Right cardiac atrium (tissue), 5 donors: ENCODE data around the gene UQCRQ. TPM values are rescaled to one million over a fixed set of nuclear protein-coding genes. Genes with fewer than 3 reads are reported as not detected.

Source experiments
- ATAC-seq, 2 donors: fragments of 200-7000 bp; cut with Tn5 transposase; one replicate each; pipeline versions ENCODE4 v1.8.0 to v1.9.1; 2020; ENCODE audit warnings: moderate library complexity in 2 of 2, mild to moderate bottlenecking in 1 of 2
- DNase-seq, 3 donors: peaks; one replicate each; pipeline ENCODE4 v3.0.0-alpha.2; 2020
- H3K27ac ChIP-seq: one replicate; pipeline ENCODE4 v1.5.1; 2013; ENCODE audit warnings: mild to moderate bottlenecking, low read length, control low read depth, moderate library complexity
- H3K27me3 ChIP-seq: one replicate; pipeline ENCODE4 v1.6.1; 2013; ENCODE audit not compliant: control insufficient read depth, insufficient read depth
- H3K4me1 ChIP-seq: one replicate; pipeline ENCODE4 v1.6.1; 2013; ENCODE audit warnings: low read length; ENCODE audit not compliant: control insufficient read depth, insufficient read depth
- H3K4me3 ChIP-seq: one replicate; pipeline ENCODE4 v1.5.1; 2013; ENCODE audit warnings: low read length, control low read depth
- H3K9me3 ChIP-seq: one replicate; pipeline ENCODE4 v1.6.1; 2013; ENCODE audit warnings: low read length; ENCODE audit not compliant: control insufficient read depth
- WGBS: extraction: QIAGEN DNeasy Blood & Tissue Kit; methylation state at CpG from one replicate; pipeline ENCODE4 v1.1.7; 2013; 5-methylcytosine and 5-hydroxymethylcytosine counted together
- intact Hi-C, 4 donors: fragments of 100-400 bp; cut with DNase I; formaldehyde crosslinking; loops; one replicate each; pipeline versions ENCODE4 v1.11.0 to v1.14.0; 2022 to 2023
- polyA plus RNA-seq: library from polyadenylated mRNA; stranded (reverse); fragments of 200-250 nt; gene quantifications from one replicate; pipeline ENCODE4 v1.2.3, GENCODE V29; 2013
- total RNA-seq, 4 donors: library from RNA; stranded (reverse); fragmentation: NEBNext Ultra II Directional; extraction: Animal tissue kit (Norgen Biotek cat#: 25700); gene quantifications; one replicate each; pipeline ENCODE4 v1.2.1, GENCODE V29; 2021
- donor health status: healthy with polysubstance abuse.
- donor health status: DM: no; HTN: yes; CAD: no.
- donor health status: DM: no; HTN: no; CAD: no.
- donor health status: DM: no; HTN: yes; CAD: no; lungs with severe emphysema.
- donor health status: DM: yes; HTN: yes; CAD: no.

UQCRQ gene
- total and polyA plus RNA-seq, 5 donors, result 978 to 1,317 (median 1,065) TPM

DNA sequence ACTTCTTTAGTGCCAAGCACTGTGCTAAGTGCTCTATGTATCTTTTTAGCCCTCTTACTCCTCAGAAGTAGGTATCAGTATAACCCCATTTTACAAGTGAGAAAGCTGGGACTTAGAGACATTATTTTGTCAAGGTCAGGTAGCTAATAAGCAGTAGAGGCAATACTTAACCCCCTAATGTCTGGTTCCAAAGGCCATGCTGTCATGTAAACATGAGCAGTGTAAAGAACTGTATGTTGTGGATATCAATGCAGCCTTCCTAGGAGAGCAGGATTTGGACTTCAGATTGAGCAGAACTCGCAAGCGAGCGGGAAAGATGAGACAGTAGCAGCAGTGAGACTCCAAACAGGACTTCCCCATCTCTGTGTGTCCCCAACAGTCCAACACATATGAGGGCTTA lies 32.4 kb upstream of the UQCRQ start:
- no peak for ATAC-seq
- Histone ChIP-seq H3K4me3 (no peak overlapping the region), H3K4me1 (no peaks in the 10 kb centered on the region), H3K9me3 (no peaks in the 10 kb centered on the region), H3K27ac (no peak overlapping the region), H3K27me3 (no peaks in the 10 kb centered on the region)
- intact Hi-C loops, result loop anchor here in 1 of 4 donors (5.0 kb wide), 1 partner anchor 48 kb away; no protein-coding TSS in a partner anchor
- DNase-seq, result no peak
- 95% methylated on average over 3 of the region's 3 CpGs for WGBS

DNA sequence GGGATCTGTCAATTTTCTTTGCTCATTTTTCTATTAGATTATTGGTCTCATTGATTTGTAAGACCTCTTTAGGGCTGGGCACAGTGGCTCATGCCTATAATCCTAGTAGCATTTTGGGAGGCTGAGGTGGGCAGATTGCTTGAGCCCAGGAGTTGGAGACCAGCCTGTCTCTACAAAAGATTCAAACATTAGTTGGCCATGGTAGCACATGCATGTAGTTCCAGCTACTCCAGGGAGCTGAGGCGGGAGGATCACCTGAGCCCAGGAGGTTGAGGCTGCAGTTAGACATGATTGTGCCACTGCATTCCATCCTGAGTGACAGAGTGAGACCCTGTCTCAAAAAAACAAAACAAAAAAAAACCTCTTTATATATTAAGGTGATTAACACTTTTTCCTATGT lies 29.6 kb upstream of the UQCRQ start:
- H3K4me3 ChIP-seq, result no peak overlapping the region
- ATAC-seq, result no peak
- H3K27ac ChIP-seq, result no peak overlapping the region
- no peaks in the 10 kb centered on the region for H3K27me3 ChIP-seq
- no peaks in the 10 kb centered on the region for H3K4me1 ChIP-seq
- no peak for DNase-seq
- intact Hi-C loops, result no loop called here
- 98% methylated on average over 1 of the region's 1 CpG for WGBS
- no peaks in the 10 kb centered on the region for H3K9me3 ChIP-seq

DNA sequence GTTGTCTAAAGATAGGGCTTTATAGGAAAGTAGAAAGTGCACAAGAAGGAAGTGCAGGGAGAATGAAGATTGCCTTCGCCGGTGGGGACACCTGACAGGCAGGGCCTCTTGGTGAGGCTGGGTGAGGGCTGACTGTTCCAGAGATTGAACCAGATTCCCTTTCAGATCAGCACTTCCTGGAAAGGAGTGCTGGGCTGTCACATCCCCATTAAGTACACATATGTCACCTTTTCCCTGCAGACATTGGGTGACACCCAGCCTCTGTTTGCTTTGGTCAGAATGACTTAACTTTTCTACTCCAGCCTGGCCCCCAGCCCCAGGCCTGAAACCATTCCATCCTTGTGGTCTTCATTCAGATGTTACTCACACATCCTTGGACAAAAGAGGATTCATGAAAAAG lies 28.6 kb upstream of the UQCRQ start:
- Histone ChIP-seq H3K9me3 (no peaks in the 10 kb centered on the region), H3K4me3 (no peak overlapping the region), H3K27me3 (no peaks in the 10 kb centered on the region), H3K4me1 (no peaks in the 10 kb centered on the region), H3K27ac (no peak overlapping the region)
- no peak for ATAC-seq
- 77% methylated on average over 2 of the region's 2 CpGs for WGBS
- intact Hi-C loops, result no loop called here
- no peak for DNase-seq

DNA sequence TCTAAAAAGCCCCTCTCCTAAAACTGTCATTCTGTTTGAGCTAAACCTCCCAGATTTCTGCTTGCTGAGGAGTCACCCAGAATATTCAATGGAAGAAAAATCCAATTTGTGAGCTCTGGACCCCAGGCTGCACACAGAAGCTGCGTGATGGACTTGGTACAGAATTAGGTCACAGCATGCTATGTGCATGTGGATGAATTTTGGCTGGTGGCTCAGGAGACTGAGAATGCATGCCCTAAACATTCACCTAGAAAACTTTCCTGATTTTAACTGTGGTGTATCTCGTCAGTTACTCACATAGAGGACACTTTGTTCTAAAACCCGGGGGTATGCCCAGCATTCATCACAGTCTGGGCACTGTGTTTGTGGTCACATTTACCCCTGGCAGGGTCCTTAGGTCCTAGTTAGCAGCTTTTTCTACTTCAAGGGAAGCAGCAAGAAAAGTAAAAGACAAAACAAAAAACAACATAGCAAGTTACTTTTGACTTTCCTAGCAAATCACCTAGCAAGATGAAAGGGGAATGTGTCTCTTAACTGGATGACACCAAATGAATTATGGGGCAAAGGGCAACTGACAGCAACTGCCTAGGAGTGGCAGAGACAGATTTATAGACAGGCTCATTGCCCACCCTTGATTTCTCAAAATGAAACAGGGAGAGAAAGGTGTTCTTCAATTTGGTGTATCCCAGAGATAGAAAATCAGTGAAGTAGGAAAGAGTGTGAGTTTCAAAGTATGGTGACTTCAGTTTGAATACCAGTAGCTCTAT lies 27.7 kb upstream of the UQCRQ start:
- H3K4me1 ChIP-seq, result no peaks in the 10 kb centered on the region
- 87% methylated on average over 3 of the region's 3 CpGs for WGBS
- ATAC-seq, result no peak
- DNase-seq, result no peak
- intact Hi-C loops, result no loop called here
- H3K27me3 ChIP-seq, result no peaks in the 10 kb centered on the region
- H3K4me3 ChIP-seq, result no peak overlapping the region
- H3K27ac ChIP-seq, result no peak overlapping the region
- H3K9me3 ChIP-seq, result no peaks in the 10 kb centered on the region

DNA sequence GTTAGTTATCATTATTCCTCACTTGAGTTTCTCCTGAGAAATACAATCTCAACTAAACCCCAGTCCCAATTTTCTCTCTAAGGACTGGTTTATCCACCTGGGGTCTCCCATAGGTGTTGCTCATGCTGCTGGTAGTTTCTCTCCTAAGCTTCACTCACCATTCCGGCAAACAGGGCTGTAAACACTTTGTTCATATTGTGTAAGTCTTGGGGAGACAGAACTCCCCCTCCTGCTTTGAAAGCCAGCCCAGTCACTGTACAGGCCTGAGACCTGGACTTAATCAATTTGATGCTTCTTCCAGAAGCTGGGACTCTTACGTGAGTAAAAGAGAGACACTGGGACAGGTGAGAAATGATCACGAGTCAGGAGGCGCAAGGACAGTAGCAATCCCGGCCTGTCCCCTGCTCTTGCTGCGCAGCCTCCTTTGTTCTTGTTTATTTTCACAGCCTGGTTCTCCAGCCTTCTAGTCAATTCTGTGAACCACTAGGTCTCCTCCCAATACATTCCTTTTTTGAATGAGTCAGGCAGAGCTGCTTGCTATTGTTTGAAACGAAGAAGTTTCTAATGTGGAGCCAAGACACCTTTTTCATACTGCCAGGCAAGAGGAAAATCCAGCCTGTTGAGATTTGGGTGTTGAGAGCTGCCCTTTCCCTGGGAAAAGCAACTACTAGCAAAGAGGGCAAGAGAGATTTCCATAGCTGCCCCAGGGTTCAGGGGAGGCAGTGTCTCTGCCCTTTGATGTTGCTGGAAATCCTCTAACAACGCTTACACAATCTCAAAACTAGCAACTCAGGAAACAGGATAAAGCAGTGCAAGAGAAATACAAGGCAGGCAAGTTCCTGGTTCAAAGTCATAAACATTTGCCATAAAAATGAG lies 26.8 kb upstream of the UQCRQ start:
- Histone ChIP-seq H3K4me3 (no peak overlapping the region), H3K27ac (peak overlapping the region; percentile 78), H3K4me1 (no peaks in the 10 kb centered on the region), H3K27me3 (no peaks in the 10 kb centered on the region), H3K9me3 (no peaks in the 10 kb centered on the region)
- 72% methylated on average over 8 of the region's 8 CpGs for WGBS
- intact Hi-C loops, result no loop called here
- no peak for DNase-seq
- peak; percentile 59 to 73 for ATAC-seq

DNA sequence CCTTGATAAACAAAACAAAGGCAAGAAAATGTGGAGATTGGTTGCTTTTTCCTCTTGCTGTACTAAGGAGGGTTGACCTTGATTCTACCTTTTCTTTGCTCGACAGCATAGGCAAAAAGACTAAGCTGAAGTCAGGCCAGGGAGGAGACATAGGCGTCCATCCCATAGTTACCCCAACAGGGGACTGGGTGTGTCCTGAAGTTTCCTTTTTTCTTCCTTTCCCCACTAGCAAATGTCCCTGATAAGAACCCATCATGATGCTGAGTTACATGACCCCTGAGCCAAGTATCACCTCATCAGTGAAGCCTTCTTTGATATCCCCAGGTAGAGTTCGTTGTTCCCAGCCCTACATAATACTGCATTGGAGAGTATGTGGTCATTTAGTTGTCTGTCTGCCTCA lies 26.1 kb upstream of the UQCRQ start:
- ATAC-seq (no peak), DNase-seq (no peak)
- WGBS, result 60% methylated on average over 3 of the region's 3 CpGs
- Histone ChIP-seq H3K27me3 (no peaks in the 10 kb centered on the region), H3K4me1 (no peaks in the 10 kb centered on the region), H3K9me3 (no peaks in the 10 kb centered on the region), H3K4me3 (no peak overlapping the region), H3K27ac (no peak overlapping the region)
- intact Hi-C loops, result no loop called here

DNA sequence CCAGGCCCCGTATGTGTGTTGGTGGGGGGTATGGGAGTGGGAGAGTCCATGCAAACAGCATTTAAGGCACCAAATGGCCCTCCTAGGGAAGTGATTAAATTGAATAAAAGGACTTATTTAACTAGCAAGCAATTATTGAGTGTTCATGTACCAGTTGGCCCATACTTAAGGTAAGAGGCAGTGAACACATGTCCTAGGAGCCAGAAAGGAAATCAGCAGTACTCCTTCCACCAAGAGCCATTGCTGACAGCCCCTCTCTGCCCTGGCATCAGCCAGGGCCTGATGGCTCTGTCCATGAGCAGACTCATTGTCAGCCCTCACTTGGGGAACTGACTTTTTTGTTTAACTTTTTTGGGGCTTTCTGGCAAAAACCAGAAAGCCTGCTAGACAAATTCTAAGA lies 25.5 kb upstream of the UQCRQ start:
- Histone ChIP-seq H3K4me3 (no peak overlapping the region), H3K27ac (no peak overlapping the region), H3K4me1 (no peaks in the 10 kb centered on the region), H3K9me3 (no peaks in the 10 kb centered on the region), H3K27me3 (no peaks in the 10 kb centered on the region)
- intact Hi-C loops, result no loop called here
- DNase-seq, result no peak
- ATAC-seq, result no peak
- WGBS, result 60% methylated on average over 1 of the region's 1 CpG

DNA sequence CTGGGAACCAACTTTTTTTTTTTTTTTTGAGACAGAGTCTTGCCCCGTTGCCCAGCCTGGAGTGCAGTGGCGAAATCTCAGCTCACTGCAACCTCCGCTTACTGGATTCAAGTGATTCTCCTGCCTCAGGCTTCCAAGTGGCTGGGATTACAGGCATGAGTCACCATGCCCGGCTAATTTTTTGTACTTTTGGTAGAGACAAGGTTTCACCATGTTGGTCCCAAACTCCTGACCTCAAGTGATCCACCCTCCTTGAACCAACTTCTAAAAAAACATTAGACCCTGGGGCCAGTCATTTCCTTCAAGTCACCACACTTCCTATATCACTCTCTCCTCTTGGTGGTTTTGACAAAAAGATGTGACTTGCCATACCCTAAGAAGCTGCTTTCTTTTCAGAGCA lies 25.1 kb upstream of the UQCRQ start:
- no peak for ATAC-seq
- Histone ChIP-seq H3K4me3 (no peak overlapping the region), H3K27ac (no peak overlapping the region), H3K9me3 (no peaks in the 10 kb centered on the region), H3K4me1 (no peaks in the 10 kb centered on the region), H3K27me3 (no peaks in the 10 kb centered on the region)
- WGBS, result 91% methylated on average over 4 of the region's 4 CpGs
- intact Hi-C loops, result no loop called here
- no peak for DNase-seq

DNA sequence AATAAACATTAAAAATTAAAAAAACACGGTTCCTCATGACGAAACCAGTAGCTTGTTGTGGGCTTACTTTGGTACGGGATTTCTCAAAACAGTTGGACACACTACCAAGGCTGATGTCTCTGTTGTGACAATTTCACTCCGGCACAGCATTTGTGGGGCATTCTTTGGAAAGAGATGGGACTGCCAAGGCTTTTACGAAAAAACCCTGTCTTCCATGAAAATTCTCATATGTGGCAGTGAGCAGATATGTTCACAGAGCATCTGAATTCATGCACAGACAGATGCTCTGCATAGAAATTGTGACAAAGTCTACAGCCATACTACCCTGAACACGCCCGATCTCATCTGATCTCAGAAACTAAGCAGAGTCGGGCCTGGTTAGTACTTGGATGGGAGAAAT lies 18.2 kb upstream of the UQCRQ start:
- ATAC-seq (no peak), DNase-seq (no peak)
- intact Hi-C loops, result no loop called here
- H3K4me1 ChIP-seq, result no peaks in the 10 kb centered on the region
- no peaks in the 10 kb centered on the region for H3K9me3 ChIP-seq
- no peak overlapping the region for H3K27ac ChIP-seq
- H3K27me3 ChIP-seq, result no peaks in the 10 kb centered on the region
- H3K4me3 ChIP-seq, result no peak overlapping the region
- 94% methylated on average over 8 of the region's 8 CpGs for WGBS

DNA sequence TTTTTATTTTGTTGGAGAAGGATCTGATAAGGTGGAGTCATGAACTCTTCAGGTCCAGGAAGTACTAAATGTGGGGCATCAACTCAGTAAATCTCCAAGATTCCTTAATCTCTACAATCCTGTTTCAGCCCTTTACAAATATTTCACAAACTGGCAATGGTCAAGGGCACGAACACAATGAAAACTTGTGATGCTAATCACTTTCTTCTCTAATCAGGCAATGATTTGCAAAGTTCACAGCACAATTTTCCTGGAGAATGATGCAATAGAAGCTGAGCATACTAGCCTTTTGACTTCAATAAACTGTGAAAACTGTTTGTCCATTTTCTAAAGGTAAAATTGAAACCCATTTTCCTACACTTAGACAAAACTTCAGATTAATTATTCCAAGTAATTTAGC lies 17.1 kb upstream of the UQCRQ start:
- WGBS, result 71% methylated on average over 1 of the region's 1 CpG
- H3K27me3 ChIP-seq, result no peaks in the 10 kb centered on the region
- no peak overlapping the region for H3K4me3 ChIP-seq
- intact Hi-C loops, result no loop called here
- ATAC-seq (no peak), DNase-seq (no peak)
- no peaks in the 10 kb centered on the region for H3K9me3 ChIP-seq
- no peak overlapping the region for H3K27ac ChIP-seq
- H3K4me1 ChIP-seq, result no peaks in the 10 kb centered on the region

DNA sequence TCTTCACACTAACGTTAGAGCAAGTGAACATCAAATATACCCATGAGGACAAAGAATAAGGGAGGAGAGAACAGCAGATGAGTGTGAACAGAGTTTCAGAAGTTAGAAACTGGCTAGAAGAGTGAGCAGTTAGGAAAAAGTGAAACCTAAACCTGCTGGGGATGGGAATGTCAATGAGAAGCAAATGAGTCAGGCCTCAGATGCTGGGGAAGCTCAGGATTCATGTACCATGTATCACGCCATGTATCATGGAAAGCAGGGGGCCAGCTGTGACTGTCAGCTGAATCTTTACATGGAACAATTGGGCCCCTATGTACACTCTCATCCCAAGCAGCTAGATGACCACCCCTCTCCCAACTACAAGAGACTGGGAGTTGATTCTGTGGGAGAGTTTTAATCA lies 16.4 kb upstream of the UQCRQ start:
- DNase-seq, result no peak
- no peaks in the 10 kb centered on the region for H3K9me3 ChIP-seq
- ATAC-seq, result no peak
- H3K4me3 ChIP-seq, result no peak overlapping the region
- H3K27me3 ChIP-seq, result no peaks in the 10 kb centered on the region
- intact Hi-C loops, result no loop called here
- 73% methylated on average over 2 of the region's 2 CpGs for WGBS
- H3K27ac ChIP-seq, result no peak overlapping the region
- H3K4me1 ChIP-seq, result no peaks in the 10 kb centered on the region
